Brain microvascular endothelial cell (primary cell): ENCODE data around the gene C10orf67.

Experiments used
- DNase-seq: peaks from one replicate; pipeline ENCODE4 v3.0.0-alpha.2; 2020
- H3K27ac ChIP-seq: fragments of 250-450 bp; sonication (Bioruptor Pico); 2 replicates; pipeline ENCODE4 v1.5.1; 2020; ENCODE audit warnings: mild to moderate bottlenecking, moderate library complexity
- H3K27me3 ChIP-seq: fragments of 250-450 bp; sonication (Bioruptor Pico); replicated peaks from 2 replicates; pipeline ENCODE4 v1.5.1; 2020; ENCODE audit warnings: mild to moderate bottlenecking
- H3K36me3 ChIP-seq: fragments of 250-450 bp; sonication (Bioruptor Pico); replicated peaks from 2 replicates; pipeline ENCODE4 v1.5.1; 2020; ENCODE audit warnings: mild to moderate bottlenecking
- H3K4me3 ChIP-seq: 2 replicates; pipeline ENCODE4 v1.5.1; 2011; ENCODE audit warnings: low read depth, mild to moderate bottlenecking, control low read depth, low read length, moderate library complexity
- in situ Hi-C: cut with HindIII; loops from 2 replicates; pipeline ENCODE4 v1.10.0; 2017; ENCODE audit warnings: low sequenced_read_pairs, low pct_ligation_motif_present
- TF ChIP-seq, protein P1 (sequence below): IDR thresholded peaks from 2 replicates; pipeline ENCODE4 v1.5.1; 2011; ENCODE audit warnings: low read depth, mild to moderate bottlenecking, moderate library complexity, low read length, control low read depth, inconsistent platforms; ENCODE audit errors: missing control alignments

Gene C10orf67

DNA sequence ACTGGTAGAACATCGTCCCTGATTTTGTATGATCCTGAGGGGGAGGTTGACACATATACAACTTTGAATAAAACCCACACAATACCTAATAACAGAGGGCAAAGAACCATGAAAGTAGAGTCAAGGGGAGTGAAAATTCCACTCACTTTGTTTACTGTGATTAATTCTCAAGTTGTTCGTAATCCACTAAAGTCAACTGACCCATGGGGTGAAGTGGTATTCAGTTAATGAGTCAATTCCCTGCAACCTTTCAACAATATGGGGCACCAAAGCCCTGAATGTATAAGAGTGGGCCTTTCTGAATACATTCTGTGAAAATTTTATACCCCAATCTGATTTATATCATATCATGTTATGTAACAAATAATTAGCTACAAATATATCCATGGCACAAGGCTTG is 39.0 kb upstream of the C10orf67 start:
- in situ Hi-C loops, result no loop called here

DNA sequence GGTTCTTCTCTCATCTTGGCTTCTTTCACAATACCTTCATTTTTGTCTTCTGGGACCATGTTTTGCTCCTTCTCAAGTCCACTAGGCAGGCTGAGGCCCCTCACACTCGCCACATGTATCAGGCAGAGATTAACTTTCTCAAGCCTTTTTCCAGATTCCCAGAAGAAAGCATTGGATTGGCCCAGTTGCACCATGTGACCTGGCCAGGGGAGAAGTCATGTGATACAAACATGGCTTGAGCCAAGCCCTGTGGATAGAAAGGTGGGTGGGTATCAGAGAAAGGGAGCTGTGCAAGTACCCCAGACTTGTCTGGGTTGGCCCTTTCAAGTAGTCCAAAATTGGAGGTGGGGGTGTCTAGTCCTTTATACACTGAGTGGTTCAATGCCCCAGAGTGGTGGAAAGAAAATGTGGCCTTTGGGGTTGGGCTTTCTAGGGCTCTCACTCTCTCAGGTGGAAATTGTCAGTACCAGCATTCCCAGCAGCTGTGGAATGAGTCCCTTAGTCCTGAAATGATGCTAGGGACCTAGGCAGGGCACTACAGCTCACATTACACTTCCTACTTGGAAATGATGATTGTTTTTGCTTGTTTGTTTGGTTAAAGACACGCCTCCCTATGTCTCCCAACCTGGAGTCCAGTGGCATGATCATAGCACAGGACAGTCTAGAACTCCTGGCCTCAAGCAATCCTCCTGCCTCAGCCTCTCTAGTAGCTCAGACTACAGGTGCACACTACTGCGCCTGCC is 36.9 kb upstream of the C10orf67 start:
- DNase-seq, result no peak
- H3K27ac ChIP-seq, result no peak overlapping the region
- H3K4me3 ChIP-seq, result no peak overlapping the region
- H3K27me3 ChIP-seq, result no peaks in the 10 kb centered on the region
- in situ Hi-C loops, result no loop called here
- TF ChIP-seq, protein P1, sequence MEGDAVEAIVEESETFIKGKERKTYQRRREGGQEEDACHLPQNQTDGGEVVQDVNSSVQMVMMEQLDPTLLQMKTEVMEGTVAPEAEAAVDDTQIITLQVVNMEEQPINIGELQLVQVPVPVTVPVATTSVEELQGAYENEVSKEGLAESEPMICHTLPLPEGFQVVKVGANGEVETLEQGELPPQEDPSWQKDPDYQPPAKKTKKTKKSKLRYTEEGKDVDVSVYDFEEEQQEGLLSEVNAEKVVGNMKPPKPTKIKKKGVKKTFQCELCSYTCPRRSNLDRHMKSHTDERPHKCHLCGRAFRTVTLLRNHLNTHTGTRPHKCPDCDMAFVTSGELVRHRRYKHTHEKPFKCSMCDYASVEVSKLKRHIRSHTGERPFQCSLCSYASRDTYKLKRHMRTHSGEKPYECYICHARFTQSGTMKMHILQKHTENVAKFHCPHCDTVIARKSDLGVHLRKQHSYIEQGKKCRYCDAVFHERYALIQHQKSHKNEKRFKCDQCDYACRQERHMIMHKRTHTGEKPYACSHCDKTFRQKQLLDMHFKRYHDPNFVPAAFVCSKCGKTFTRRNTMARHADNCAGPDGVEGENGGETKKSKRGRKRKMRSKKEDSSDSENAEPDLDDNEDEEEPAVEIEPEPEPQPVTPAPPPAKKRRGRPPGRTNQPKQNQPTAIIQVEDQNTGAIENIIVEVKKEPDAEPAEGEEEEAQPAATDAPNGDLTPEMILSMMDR, result no peak
- H3K36me3 ChIP-seq, result no peaks in the 10 kb centered on the region

More for the DNA sequence above, 39.0 kb upstream of the C10orf67 start:
- TF ChIP-seq, protein P1, result no peak
- no peak for DNase-seq
- Histone ChIP-seq H3K27me3 (no peaks in the 10 kb centered on the region), H3K27ac (no peak overlapping the region), H3K4me3 (no peak overlapping the region), H3K36me3 (no peaks in the 10 kb centered on the region)

DNA sequence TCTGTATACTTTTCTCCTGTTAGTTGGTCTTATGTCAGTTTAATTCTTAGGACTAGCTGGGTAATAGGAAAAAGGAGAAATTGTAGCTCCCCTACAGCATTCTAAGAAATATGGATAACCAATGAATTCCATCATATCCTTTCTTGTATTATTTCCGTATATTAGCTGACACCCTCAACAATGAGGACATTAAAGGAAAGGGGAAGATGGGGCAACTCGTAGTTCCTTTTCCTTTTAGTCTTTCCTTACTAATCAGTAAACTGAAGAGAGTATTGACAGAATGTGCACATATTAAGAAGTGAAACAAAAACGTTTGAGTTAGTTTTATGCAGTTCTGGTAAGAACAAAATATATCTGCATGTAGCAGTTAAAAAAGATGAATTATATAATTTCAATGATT is 35.1 kb upstream of the C10orf67 start:
- no peak overlapping the region for H3K27ac ChIP-seq
- H3K4me3 ChIP-seq, result no peak overlapping the region
- H3K36me3 ChIP-seq, result no peaks in the 10 kb centered on the region
- no peaks in the 10 kb centered on the region for H3K27me3 ChIP-seq
- DNase-seq, result no peak
- TF ChIP-seq, protein P1, result no peak
- in situ Hi-C loops, result no loop called here

DNA sequence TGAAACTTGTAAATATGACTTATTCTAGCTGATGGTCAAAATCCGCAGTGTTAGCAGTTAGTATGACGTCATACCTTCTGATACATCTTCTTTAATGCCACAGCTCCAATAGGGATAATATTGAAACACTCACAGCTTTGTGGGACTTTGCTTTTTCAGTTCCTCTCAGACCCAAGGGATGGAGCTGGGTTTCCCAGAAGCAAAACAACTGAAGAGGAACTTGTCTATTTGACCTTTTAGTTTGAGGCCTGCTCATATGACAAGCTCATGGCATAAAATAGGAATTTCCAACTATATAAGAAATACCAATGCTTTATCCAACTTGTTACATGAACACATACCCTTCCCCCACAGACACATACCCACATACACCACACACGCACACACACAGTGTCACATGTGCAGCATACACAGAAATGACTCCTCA is 31.6 kb upstream of the C10orf67 start:
- no peak for DNase-seq
- TF ChIP-seq, protein P1, result no peak
- H3K27me3 ChIP-seq, result no peaks in the 10 kb centered on the region
- H3K36me3 ChIP-seq, result no peaks in the 10 kb centered on the region
- no peak overlapping the region for H3K4me3 ChIP-seq
- in situ Hi-C loops, result no loop called here
- H3K27ac ChIP-seq, result no peak overlapping the region

DNA sequence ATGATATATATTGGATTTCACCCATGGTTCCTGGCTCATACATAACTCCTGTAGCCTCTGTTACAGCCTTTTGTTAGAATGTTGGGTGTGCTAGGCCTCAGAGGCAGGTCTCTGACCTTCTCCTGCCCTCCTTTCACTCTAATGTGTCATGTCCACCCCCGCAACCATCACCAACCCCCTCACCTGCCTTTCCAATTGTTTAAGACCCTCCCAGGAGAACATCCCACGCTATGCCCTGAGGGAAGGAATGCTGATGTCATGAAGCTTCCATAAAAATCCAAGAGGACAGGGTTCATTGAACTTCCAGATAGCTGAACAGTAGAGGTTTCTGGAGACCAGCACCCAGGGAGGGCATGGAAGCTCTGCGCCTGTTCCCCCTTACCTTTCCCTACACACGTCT is 30.8 kb upstream of the C10orf67 start:
- TF ChIP-seq, protein P1, result no peak
- Histone ChIP-seq H3K36me3 (no peaks in the 10 kb centered on the region), H3K27ac (no peak overlapping the region), H3K27me3 (no peaks in the 10 kb centered on the region), H3K4me3 (no peak overlapping the region)
- no peak for DNase-seq
- in situ Hi-C loops, result no loop called here

DNA sequence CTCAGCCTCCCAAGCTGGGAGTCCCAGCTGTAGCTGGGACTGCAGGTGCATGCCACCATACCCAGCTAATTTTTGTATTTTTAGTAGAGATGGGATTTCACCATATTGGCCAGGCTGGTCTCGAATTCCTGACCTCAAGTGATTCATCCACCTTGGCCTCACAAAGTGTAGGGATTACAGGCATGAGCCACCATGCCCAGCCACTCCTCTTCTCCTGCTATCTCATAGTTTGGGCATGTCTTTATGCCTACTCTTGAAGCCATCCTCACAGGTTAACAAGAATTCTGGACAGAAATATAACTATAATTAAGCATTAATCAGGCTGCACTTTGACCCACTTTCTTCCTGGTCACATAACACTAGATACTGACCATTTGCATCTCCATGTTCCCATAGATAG is 28.6 kb upstream of the C10orf67 start:
- Histone ChIP-seq H3K36me3 (no peaks in the 10 kb centered on the region), H3K4me3 (no peak overlapping the region), H3K27ac (no peak overlapping the region), H3K27me3 (no peaks in the 10 kb centered on the region)
- in situ Hi-C loops, result no loop called here
- DNase-seq, result no peak
- TF ChIP-seq, protein P1, result no peak
